Fibroblast of peridontal ligament (primary cell): ENCODE measurements around the gene CALY.
A peak's percentile ranks its signal among the peaks of the same experiment; 100 is the strongest.

Experiments
- DNase-seq: peaks from one replicate; pipeline ENCODE4 v3.0.0-alpha.2; 2010; ENCODE audit errors: extremely low read depth

The CALY gene

DNA sequence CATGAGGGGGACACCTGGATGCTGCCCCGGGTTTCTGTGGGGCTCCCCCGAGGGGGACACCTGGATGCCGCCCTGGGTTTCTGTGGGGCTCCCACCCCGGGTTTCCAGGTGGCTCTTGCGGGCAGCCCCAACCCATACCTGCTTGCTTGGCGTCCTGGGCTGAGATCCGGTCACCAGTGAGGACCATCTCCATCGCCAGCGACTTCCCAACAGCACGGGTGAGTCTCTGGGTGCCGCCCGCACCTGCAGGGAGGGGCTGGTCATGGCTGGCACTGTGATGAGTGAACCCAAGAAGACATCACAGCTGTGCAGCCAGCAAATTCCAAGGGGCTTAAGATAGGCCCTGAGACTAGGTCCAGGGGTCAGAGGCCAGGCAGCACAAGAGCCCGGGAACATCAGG, 30.1 kb upstream of the CALY start:
- no peak for DNase-seq

DNA sequence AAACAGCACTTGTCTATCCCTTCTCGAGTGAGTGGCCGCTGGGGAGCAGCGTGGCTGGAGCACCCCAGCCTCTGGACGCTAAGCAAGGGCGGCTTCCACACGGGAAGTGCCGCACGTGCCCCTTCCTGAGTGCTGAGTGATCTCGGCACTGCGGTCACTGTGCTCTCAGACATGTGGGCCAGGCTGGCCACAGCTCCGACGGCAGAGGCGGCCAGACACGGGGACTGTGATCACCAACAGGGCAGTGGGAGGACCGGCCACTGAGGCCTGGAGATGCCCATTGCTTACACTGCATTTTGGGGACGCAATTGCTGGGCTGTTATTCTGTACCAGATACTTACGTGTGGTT, 29.4 kb upstream of the CALY start:
- no peak for DNase-seq

DNA sequence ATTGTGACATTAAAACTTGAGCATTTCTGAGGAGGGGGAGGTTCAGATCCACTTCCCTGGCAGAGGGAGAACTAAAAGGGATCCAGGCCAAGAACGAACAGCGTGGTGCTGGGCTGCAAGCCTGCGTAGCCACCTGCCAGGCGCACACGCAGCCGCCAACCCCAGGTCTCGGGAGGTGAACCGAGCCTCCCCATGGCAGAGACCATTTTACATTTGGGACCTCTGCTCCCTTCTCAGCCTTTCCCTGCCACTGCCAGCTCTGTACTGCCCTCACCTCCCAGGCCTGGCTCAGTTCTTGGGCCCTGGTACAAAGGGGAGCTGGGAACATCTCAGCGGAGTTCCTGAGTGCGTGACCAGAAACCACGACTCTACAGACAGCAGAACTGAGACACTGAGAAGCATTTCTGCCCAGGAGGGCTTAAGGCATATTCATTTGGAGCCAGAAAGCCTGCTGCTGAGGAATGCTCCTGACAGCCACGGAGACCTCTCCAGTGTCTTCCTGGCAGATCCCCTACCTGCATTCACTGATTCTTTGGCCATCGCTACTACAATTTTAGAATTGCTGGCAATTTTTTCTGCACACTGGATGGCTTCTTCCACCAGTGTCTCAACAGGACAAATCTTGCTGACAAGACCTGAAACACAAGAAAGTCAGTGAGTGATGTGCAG, 28.9 kb upstream of the CALY start:
- no peak for DNase-seq

DNA sequence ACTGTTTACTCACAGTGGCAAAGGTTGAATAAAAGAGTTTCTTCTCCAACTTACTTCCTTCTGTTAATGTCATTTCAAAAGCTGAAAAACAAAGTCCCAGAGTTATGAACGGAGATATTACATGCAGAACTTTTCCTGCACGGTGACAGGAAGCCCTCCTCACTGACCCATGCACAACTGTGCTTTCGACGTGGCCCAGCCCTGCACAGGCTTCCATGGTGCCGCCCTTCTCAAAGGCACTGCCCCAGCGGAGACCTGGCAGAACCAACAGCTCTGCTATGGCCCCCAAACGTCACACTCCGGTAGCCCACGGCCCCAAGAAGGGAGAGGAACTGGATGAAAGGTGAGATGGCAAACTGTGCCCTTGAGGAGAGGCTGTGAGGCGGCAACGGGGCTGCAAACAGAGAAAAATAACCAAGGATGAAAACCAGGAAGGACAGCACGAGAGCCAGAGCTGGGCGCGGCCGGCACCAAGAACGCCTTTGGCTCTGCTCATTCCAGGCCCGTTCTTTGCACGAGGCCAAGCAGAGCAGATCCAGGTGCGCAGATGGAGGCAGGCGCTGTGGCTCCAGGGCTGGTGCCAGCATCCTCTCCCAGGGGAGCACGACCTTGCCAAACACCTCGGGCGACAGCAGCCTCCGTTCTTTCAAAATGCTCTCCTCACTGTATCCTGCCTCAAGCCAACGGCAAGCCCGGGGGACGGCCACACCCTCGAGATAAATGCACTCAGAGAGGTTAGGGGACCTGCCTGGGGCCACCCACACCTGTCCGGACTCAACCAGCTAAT, 28.1 kb upstream of the CALY start:
- DNase-seq = no peak

DNA sequence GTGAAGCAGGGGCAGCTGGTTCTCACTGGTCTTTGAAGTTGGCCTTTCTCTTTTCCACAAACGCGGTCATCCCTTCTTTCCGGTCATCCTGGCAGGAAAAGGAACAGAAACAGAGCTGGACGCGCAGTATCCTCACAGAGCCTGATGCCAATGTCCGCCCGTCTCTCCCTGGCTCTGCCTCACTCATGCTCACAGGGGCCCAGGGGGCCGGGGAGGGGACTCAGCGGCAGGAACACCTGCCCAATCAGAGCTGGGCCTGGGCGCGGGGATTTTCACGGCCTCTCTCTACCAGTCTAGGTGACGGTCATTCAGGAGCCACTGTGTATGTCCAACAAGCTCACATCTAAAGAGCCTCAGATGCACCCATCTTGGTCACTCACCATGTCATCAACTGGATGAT, 26.1 kb upstream of the CALY start:
- DNase-seq = no peak

DNA sequence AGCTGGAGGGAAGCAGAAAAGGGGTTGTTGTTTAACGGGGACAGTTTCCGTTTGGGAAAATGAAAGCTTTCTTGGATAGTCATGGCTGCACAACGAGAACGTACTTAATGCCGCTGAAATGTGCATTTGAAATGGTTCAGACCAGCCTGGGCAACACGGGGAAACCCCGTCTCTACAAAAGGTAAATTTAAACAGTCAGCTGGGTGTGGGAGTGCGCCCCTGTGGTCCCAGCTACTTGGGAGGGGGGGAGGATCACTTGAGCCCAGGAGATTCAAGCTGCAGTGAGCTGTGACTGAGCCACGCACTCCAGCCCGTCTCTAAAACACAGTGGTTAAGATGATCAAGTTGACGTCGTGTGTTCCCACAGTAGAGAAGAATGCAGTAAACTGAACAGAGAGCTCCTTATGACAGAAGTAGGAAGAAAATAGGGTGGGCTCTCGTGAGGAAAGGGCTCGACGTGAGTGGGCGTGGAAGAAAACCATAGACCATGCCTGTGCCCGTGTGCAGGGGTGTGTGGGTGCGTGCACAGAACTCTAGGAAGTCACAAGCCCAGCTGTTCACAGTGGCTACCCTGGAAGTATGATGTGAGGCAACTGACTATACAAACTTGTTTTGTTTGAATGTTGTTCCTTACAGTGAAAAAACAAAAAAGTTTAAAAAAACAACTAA, 25.2 kb upstream of the CALY start:
- no peak for DNase-seq

DNA sequence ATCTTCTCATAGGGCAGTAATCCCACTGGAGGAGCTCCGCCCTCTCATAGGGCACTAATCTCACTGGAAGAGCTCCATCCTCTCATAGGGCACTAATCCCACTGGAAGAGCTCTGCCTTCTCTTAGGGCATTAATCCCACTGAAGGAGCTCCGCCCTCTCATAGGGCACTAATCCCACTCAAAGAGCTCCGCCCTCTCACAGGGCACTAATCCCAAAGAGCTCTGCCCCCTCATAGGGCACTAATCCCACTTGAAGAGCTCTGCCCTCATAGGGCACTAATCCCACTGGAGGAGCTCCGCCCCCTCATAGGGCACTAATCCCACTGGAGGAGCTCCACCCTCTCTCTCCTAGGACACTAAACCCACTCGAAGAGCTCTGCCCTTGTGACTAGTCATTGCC, 24.5 kb upstream of the CALY start:
- DNase-seq = no peak

DNA sequence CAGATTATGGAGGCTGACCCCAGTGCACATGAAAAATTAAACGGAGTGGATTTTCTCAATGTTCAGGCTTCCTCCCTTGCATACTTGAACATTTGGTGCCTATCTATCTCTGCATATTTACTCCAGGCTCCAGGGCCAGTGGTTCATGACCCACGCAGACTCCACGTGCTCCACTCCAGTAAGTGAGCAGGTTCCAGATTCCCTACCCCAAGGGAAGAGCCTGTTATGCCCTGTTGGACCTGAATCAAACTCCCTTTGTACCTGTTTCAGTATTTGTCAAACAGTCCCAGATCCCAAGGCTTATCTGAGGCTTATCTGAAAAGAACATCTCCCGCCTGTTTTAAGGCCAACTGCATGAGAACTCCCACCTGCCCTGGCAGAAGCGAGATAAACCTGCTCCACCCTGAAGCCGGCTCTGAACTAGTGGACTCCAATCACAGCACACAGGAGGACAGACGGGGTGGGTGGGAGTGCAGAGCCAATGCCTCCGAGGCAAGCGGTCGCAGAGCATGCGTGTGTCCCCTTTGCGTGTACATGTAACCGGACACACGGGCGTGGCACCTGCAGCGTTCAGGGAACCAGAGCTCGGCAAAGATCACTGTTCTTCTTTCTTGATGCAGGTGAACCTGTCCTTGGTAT, 23.4 kb upstream of the CALY start:
- no peak for DNase-seq

DNA sequence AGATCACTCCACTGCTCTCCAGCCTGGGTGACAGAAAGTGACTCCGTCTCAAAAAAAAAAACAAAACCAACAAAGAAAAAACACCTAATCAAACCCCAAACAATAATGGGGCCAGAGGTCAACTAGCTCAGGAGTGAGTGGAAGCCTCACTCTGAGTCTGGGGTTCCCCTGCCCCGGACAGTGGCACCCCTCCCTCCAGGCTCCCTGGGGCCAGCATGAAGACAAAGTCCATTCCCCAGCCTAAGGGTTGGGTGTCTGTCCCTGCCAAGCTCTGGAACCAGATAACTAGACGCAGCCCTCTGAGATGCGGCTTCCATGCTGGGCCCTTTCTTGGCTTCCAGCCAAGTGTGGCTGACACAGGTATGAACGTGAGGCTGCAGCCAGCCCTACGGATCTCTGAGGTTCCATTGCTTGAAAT, 22.9 kb upstream of the CALY start:
- no peak for DNase-seq

DNA sequence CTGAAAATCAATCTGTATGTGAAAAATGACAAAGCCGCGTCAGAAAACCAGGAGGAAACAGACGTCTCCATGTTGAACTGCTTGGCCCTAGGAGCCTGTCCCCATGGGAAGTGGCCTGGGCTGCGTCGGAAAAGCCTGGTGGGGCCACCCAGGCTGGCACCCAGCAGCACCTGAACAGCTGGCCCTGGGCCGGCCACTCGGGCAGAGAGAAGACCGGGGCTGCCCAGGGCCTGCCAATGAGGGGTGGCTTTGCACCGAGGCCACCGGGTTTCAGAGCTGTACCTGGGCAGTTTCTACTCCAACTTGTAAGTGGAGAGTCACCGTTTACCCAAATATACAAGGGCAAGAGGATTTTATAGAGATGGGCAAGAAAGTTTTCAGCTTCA, 22.2 kb upstream of the CALY start:
- DNase-seq = no peak

DNA sequence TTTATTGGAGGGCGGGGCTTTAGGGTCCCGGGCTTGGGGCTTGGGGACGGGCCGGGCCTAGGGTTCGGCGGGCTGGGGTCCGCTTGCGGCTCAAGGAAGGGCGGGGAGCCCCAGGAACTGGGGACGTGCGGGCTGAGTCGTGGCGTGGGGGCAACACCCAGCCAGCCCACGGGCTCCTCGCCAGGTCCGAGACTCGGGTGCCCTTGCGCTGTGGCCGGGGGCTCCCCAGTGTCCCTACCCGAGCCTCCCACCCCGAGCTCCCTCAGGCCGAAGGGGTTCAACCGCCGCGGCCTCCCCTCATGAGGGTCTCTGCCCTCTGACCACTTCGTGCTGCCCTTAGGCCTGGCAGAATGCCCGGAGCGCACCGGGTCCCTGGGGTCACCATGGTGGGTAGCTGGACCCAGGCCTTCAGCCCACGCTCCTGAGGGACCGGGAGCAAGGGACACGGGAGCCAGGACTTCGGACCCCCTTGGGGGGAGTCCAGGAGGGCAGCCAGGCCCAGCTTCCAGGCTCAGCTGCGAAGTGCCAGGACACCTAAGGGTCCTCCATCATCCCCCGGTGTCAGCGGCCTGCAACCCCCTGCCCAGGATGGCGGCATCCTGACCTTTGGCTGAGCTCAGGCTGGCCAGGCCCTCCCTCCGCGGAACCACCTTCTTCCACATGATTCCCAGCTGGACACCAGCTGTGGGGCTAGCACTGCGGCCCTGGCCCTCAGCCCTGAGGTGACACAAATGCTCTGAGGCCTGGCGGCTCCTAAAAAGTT, 21.6 kb upstream of the CALY start:
- DNase-seq = no peak

DNA sequence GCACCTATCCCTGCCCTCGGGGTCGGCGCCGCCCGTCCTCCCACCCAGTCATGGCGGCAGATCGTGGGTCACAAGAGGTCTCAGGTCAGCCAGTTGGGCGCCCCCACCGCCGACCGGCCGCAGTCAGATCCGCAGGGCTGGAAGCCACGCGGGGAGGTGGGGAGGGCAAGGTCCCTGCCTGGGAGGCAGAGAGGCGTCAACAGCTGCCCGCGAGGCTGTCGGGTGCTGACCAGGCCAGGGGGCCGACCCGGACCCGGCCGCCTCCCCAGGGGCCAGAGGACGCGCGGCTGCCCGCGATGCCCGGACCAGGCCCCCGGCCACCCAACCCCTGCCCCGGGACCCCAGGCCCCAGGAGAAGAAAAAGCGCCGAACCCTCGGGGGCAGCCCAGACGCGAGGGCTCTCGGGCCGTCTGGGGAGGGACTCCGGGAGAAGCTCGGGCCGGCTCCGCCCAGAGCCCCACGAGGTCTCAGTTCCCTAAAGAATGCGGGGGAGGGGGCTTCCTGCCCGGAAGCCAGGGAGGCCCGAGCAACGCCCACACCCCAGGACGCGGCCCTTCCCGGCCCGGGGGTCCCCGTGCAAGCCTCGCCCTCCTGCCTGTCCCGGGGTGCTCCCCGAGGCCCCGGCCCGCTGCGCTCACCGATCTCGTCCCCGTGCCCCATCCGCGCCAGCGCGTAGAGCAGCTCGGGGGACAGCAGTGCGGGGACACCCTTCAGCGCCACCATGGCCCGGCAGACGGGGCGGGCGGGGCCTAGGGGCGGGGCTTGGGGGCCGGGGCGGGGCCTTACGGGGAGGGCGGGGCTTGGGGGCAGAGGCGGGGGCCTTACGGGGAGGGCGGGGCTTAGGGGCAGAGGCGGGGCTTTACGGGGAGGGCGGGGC, 20.8 kb upstream of the CALY start, which contains the start of gene FUOM:
Gene FUOM (minus strand): TSS at position 735 of the 877 bp plus-strand sequence. CDS start 12 bp downstream, at position 723.
- peak; percentile 10 for DNase-seq

DNA sequence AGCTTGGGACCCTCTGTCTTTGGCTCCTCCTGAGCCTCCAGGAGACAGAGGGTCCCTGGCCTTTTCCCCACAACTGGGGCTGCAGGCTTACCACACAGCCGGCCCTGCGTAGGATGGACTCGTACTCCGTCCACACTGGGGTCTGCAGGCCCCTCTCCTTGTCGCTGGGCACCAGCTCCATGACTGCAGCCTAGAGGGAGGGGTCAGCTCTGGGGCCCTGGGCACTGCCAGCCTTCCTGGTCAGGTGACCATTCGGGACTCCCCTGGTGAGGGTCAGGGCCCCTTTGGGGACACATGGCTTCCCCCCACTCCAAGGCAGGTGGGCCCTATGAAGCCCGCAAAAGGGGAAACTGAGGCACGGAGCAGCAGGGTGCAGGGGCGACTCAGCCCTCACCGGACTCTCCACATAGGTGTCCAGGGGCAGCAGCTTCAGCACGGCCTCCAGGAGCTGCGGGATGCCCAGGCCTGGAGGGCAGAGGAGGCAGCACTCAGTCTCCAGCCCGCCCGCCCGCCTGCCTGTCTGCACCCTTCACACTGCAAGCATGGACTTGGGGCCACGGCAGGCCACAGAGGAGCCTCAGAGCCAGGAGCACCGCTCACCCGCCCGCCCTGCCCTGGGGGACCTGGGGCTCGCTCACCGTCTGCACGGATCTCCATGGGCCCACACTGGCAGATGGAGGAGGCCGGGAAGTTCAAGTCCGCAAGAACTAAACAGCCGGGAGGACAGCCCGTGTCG, 20.0 kb upstream of the CALY start:
- no peak for DNase-seq

DNA sequence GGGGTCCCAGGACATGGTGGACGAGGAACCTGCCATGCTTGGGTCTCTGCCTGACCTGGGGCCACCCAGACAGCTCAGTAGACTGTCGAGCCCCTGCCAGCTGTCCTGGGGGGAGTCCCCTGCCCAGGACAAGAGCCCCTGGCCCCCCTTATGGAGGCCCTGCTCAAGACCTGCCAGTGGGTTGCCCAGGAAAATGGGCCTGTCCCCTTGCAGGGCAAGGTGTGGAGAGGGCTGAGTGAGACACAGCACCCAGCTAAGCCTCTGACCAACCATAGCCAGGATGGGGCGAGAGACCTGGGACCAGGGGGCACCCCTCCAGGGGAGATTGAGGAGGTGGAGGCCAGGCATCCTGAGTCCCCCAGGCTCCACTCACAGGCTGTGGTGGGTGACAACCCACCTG, 19.3 kb upstream of the CALY start:
- DNase-seq = no peak

DNA sequence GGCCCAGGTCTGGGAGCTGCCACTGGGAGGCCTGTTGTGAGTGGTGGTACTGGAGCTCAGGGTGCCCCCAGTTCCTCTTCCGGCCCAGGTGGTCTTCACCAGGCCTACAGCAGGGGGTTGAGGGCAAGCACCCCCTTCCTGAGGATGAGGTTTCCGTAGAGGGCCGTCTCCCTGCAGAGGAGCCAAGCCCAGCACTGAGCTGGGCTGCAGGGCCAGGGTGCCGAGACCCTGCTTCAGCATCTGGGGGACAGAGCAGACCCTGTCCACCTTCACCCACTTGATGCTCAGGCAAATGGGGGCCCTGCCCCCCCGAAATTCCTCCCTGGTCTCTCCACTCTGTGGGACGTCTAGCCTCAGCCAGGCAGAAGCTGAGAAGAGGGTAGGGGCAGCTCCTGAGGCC, 18.6 kb upstream of the CALY start:
- DNase-seq = no peak

DNA sequence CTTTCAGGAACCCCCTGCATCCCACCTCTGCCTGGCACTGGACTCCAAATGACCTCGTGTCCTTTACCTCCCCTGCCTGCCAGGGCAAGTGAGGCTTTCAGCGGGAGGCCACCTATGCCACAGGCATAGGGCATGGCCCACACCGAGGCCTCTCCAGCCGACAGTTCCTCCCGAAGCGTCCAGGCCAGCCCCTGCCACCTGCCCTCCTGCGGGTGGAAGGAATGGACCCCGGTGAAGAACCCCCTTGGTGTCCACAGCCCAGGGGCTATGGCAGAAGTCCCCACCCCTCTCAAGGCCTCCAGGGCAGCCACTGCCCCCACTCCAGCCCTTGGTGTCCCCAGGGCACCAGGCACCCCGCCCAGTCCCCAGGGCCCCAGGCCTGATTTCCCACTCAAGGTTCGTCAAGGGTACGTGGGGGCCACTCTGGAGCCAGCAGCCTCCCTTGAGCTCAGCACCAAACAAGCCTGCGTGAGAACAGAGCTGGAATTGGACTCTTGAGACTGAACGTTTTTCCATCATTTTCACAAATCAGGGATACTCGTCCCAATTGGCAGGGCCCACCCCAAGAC, 18.1 kb upstream of the CALY start:
- no peak for DNase-seq

DNA sequence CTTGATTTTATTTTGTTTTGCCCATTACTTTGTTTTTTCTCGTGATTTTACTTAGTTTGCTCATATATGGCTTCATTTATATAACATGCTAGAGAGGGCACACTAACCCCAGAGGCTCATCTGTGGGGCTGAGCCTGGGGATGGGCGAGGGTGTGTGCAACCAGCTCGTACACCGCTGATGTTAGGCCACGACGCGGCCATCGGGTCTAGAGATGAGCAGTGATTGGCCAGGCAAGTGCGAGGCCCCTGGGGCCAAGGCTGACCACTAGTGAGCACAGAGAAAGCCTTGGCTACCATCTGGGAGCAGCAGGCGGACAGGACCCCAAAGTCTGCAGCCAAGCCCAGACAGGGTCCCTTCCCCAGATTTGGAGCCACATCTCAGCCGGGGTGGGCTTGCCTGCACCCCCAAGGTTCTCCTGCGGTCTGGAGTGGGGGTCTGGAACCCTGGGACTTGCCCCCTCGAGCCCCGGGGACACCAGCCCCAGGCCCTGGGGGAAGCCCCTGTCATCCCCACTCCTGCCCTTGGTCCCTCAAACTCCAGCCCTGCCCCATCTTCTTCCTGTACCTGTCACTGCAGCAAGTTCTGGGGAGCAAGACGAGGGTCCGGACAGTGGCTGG, 17.4 kb upstream of the CALY start:
- DNase-seq = no peak

DNA sequence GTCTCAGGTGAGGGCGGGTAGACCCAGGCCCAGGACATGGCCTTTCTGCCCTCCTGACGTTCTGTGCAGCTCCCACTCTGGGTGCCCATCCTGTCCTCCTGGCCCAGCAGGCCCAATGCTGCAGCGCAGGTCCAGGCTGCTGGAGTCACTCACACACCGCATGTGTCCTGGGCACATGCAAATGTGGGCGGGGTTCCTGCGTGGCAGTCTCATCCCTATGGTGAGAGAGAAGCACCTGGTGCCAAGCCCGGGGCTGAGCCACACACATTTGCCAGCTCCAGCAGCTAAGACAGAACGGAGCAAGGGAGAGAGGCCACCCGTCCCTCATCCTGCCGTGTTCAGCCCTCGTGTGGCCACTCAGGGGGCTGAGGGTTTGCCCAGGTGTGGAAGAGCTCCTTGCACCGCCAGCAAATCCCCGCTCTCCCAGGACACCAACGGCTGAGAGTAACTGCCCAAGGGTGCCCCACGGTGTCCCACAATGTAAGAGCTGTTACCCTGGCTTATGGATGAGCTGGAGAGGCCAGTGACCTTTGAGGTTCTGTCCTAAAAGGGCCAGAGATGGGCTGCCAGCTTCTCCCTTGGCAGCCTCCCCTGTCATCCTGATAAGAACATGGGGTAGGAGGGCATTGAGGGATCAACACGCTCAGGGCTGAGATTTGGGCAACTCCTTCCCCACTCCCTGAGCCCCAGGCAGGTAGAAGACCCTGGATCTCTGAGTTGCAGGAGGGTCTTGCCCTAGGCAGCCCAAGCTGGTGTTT, 16.7 kb upstream of the CALY start:
- no peak for DNase-seq
